ENCODE data around the gene LGALS16.

The LGALS16 gene

GRCh38 chr19:39645800-39646411, 9.8 kb upstream of the LGALS16 start:
- no peak for ATAC-seq

DNA sequence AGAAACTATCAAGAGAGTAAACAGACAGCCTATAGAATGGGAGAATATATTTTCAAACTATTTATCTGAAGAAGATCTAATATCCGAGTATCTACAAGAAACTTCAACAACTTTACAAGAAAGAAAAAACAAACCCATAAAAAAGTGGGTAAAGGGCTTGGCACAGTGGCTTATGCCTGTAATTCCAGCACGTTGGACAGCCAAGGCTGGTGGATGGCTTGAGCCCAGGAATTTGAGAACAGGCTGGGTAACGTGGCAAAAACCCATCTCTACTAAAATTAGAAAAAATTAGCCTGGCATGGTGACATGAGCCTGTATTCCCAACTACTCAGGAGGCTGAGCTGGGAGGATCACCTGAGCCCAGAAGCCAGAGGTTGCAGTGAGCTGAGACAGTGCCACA, 7.8 kb upstream of the LGALS16 start:
- ATAC-seq: no peak
- TF ChIP-seq TOX (CRISPR knock-in tag; IDR thresholded peaks at IDR 0.05; ENCODE audit: borderline replicate concordance) (no peak), ZNF8 (CRISPR knock-in tag; IDR thresholded peaks at IDR 0.05) (no peak), PPARA (CRISPR knock-in tag; IDR thresholded peaks at IDR 0.05; ENCODE audit: borderline replicate concordance) (no peak), BACH2 (CRISPR knock-in tag; IDR thresholded peaks at IDR 0.05; ENCODE audit: borderline replicate concordance) (no peak), PATZ1 (CRISPR knock-in tag; IDR thresholded peaks at IDR 0.05; ENCODE audit: borderline replicate concordance) (no peak), CSDC2 (CRISPR knock-in tag; IDR thresholded peaks at IDR 0.05) (no peak), ISL1 (CRISPR knock-in tag; IDR thresholded peaks at IDR 0.05) (no peak)
- TF ChIP-seq, protein P1, sequence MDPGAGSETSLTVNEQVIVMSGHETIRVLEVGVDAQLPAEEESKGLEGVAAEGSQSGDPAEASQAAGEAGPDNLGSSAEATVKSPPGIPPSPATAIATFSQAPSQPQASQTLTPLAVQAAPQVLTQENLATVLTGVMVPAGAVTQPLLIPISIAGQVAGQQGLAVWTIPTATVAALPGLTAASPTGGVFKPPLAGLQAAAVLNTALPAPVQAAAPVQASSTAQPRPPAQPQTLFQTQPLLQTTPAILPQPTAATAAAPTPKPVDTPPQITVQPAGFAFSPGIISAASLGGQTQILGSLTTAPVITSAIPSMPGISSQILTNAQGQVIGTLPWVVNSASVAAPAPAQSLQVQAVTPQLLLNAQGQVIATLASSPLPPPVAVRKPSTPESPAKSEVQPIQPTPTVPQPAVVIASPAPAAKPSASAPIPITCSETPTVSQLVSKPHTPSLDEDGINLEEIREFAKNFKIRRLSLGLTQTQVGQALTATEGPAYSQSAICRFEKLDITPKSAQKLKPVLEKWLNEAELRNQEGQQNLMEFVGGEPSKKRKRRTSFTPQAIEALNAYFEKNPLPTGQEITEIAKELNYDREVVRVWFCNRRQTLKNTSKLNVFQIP (CRISPR knock-in tag; IDR thresholded peaks at IDR 0.05; ENCODE audit: borderline replicate concordance, low read depth): no peak

More at GRCh38 chr19:39645800-39646411, 9.8 kb upstream of the LGALS16 start:
- TF ChIP-seq ZNF8 (CRISPR knock-in tag; IDR thresholded peaks at IDR 0.05) (no peak), BACH2 (CRISPR knock-in tag; IDR thresholded peaks at IDR 0.05; ENCODE audit: borderline replicate concordance) (no peak), ZNF70 (CRISPR knock-in tag; IDR thresholded peaks at IDR 0.05) (no peak), RARB (CRISPR knock-in tag; IDR thresholded peaks at IDR 0.05) (no peak), SNAI2 (CRISPR knock-in tag; IDR thresholded peaks at IDR 0.05) (no peak), ZFP30 (CRISPR knock-in tag; IDR thresholded peaks at IDR 0.05) (no peak), ZFP3 (CRISPR knock-in tag; IDR thresholded peaks at IDR 0.05) (no peak)

DNA sequence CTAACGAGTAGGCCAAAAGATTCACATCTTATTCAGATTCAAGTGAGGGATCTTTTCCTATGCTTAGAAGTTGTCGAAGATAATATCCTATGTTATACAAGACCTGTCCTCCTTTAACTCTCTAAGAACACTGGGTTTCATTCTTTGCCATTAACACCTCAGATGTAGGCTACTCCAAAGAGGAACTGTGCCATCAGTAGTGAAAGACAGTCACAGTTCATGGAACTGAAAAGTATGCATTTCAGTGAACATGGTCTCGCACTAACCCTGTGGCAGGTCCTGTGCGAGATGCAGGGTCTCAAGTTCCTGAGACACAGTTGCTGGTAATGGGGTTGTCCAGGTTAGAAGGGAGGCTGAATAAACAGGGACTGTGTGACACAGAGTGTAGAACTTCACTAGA, 4.1 kb downstream of the LGALS16 start:
- TF ChIP-seq ZC3H10 (CRISPR knock-in tag; IDR thresholded peaks at IDR 0.05): no peak
- no peak for TF ChIP-seq ZNF70 (CRISPR knock-in tag; IDR thresholded peaks at IDR 0.05)
- no peak for TF ChIP-seq RARB (CRISPR knock-in tag; IDR thresholded peaks at IDR 0.05)
- TF ChIP-seq TOX (CRISPR knock-in tag; IDR thresholded peaks at IDR 0.05; ENCODE audit: borderline replicate concordance): no peak
- no peak for TF ChIP-seq SNAI2 (CRISPR knock-in tag; IDR thresholded peaks at IDR 0.05)
- no peak for TF ChIP-seq ARNTL (CRISPR knock-in tag; IDR thresholded peaks at IDR 0.05; ENCODE audit: borderline replicate concordance, low read depth)
- no peak for ATAC-seq

DNA sequence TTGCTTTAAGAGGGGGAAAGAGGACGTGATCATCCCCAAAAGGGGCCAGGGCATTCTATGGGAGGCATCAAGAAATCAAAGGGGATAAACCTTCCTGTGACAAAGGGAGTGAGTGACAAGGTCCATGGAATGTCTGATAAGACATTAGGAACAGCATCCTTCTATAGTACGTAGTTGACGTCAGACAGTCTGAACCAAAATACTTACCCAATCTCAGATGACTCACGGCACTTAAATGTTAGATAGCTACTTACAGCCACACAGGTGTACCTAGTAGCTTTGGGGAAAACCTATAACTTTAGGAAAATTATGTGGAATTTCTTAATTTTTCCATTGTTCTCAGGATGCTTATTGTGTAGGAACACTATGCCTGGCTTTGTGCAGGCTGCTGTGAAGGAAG, 4.9 kb downstream of the LGALS16 start:
- no peak for ATAC-seq
- TF ChIP-seq TCF4 (CRISPR knock-in tag; IDR thresholded peaks at IDR 0.05; ENCODE audit: borderline replicate concordance): no peak
- no peak for TF ChIP-seq CSRNP3 (CRISPR knock-in tag; IDR thresholded peaks at IDR 0.05)
- TF ChIP-seq BACH2 (CRISPR knock-in tag; IDR thresholded peaks at IDR 0.05; ENCODE audit: borderline replicate concordance): no peak
- no peak for TF ChIP-seq CREB5 (CRISPR knock-in tag; IDR thresholded peaks at IDR 0.05; ENCODE audit: low read depth)
- no peak for TF ChIP-seq RARB (CRISPR knock-in tag; IDR thresholded peaks at IDR 0.05)
- no peak for TF ChIP-seq ISL1 (CRISPR knock-in tag; IDR thresholded peaks at IDR 0.05)
- TF ChIP-seq PATZ1 (CRISPR knock-in tag; IDR thresholded peaks at IDR 0.05; ENCODE audit: borderline replicate concordance): no peak
- TF ChIP-seq OSR1 (CRISPR knock-in tag; IDR thresholded peaks at IDR 0.05): no peak
- TF ChIP-seq ZFP30 (CRISPR knock-in tag; IDR thresholded peaks at IDR 0.05): no peak
- no peak for TF ChIP-seq PPARA (CRISPR knock-in tag; IDR thresholded peaks at IDR 0.05; ENCODE audit: borderline replicate concordance)
- no peak for TF ChIP-seq ZFP3 (CRISPR knock-in tag; IDR thresholded peaks at IDR 0.05)
- no peak for TF ChIP-seq CSDC2 (CRISPR knock-in tag; IDR thresholded peaks at IDR 0.05)
- no peak for TF ChIP-seq ARNTL (CRISPR knock-in tag; IDR thresholded peaks at IDR 0.05; ENCODE audit: borderline replicate concordance, low read depth)
- no peak for TF ChIP-seq TSHZ2 (CRISPR knock-in tag; IDR thresholded peaks at IDR 0.05)
- no peak for TF ChIP-seq ZC3H10 (CRISPR knock-in tag; IDR thresholded peaks at IDR 0.05)
- no peak for TF ChIP-seq TOX (CRISPR knock-in tag; IDR thresholded peaks at IDR 0.05; ENCODE audit: borderline replicate concordance)
